ENCODE results near the gene MAD2L1. TPM values are rescaled to one million over a fixed set of nuclear protein-coding genes. Genes with fewer than 3 reads are reported as not detected.
"Not testable (repeated sequence)": the region's sequence is repeated elsewhere in the genome, so short reads cannot be mapped to it uniquely, and the experiment has no call there.

Gene MAD2L1
- total RNA-seq, 4 donors from 2014 or later: 1.8 to 20.3 (median 13.1) TPM

DNA sequence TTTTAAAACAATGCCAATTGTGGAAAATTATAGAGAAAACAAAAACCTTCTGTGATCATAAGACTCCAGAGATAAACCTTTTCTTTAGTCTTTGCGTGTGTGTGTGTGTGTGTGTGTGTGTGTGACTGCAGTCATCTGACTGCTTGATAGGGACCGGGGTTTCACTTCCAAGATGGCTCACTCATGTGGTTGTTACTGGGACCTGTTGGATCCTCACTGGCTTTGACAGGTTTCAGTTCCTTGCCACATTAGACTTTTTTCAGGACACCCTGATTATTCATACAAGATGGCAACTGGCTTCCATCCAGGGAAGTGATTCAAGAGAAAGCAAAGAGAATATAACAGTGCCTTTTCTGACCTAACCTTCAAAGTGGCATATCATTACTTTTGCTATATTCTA is 21.9 kb upstream of the MAD2L1 start:
- no peak for TF ChIP-seq CTCF (IDR thresholded peaks at IDR 0.05)
- no peak for TF ChIP-seq POLR2A (IDR thresholded peaks at IDR 0.05)
- Histone ChIP-seq H3K4me3 (no peak overlapping the region), H3K4me1 (no peaks in the 10 kb centered on the region), H3K36me3 (no peaks in the 10 kb centered on the region), H3K27me3 (no peaks in the 10 kb centered on the region), H3K9me3 (no peaks in the 10 kb centered on the region), H3K27ac (no peak overlapping the region)
- WGBS, 2 donors: 75 to 90% methylated on average over 2 of the region's 2 CpGs
- no peak for DNase-seq
- intact Hi-C loops (cut with DNase I): no loop called here

DNA sequence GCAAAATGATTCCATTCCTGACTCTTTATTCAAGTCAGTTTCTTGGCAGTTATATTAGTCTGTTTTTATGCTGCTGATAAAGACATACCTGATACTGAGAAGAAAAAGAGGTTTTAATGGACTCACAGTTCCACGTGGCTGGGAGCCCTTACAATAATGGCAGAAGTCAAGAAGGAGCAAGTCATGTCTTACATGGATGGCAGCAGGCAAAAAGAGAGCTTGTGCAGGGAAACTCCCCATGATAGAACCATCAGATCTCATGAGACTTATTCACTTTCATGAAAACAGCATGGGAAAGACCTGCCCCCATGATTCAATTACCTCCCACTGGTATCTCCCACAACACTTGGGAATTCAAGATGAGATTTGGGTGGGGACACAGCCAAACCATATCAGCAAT is 21.4 kb upstream of the MAD2L1 start:
- 50% methylated on average over 1 of the region's 1 CpG for WGBS, 2 donors
- H3K4me3 ChIP-seq; H3K27ac ChIP-seq; H3K36me3 ChIP-seq; H3K27me3 ChIP-seq; H3K9me3 ChIP-seq; intact Hi-C loops (cut with DNase I); DNase-seq; H3K4me1 ChIP-seq: not testable (repeated sequence)

- H3K4me1 ChIP-seq: no peaks in the 10 kb centered on the region
- H3K36me3 ChIP-seq: no peaks in the 10 kb centered on the region
- no peaks in the 10 kb centered on the region for H3K27me3 ChIP-seq
- intact Hi-C loops (cut with DNase I): no loop called here
- TF ChIP-seq CTCF (IDR thresholded peaks at IDR 0.05) (no peak), POLR2A (IDR thresholded peaks at IDR 0.05) (no peak)
- H3K9me3 ChIP-seq: no peaks in the 10 kb centered on the region
- H3K27ac ChIP-seq: no peak overlapping the region
- no peak for DNase-seq
- H3K4me3 ChIP-seq: no peak overlapping the region
Measured at GRCh38 chr4:120085705-120086104, 19.1 kb upstream of the MAD2L1 start.

- H3K27me3 ChIP-seq: no peaks in the 10 kb centered on the region
- H3K4me3 ChIP-seq: no peak overlapping the region
- no peak overlapping the region for H3K27ac ChIP-seq
- H3K36me3 ChIP-seq: no peaks in the 10 kb centered on the region
- intact Hi-C loops (cut with DNase I): no loop called here
- H3K4me1 ChIP-seq: no peaks in the 10 kb centered on the region
- no peaks in the 10 kb centered on the region for H3K9me3 ChIP-seq
- DNase-seq: no peak
- TF ChIP-seq CTCF (IDR thresholded peaks at IDR 0.05) (no peak), POLR2A (IDR thresholded peaks at IDR 0.05) (no peak)
Measured at GRCh38 chr4:120084327-120084726, 17.7 kb upstream of the MAD2L1 start.

- no peak overlapping the region for H3K27ac ChIP-seq
- no peaks in the 10 kb centered on the region for H3K27me3 ChIP-seq
- H3K4me1 ChIP-seq: no peaks in the 10 kb centered on the region
- no peak for TF ChIP-seq CTCF (IDR thresholded peaks at IDR 0.05)
- TF ChIP-seq POLR2A (IDR thresholded peaks at IDR 0.05): no peak
- WGBS, 2 donors: 86 to 87% methylated on average over 2 of the region's 2 CpGs
- no peak overlapping the region for H3K4me3 ChIP-seq
- intact Hi-C loops (cut with DNase I): no loop called here
- DNase-seq: no peak
- H3K9me3 ChIP-seq: no peaks in the 10 kb centered on the region
- no peaks in the 10 kb centered on the region for H3K36me3 ChIP-seq
Measured at GRCh38 chr4:120083152-120083551, 16.5 kb upstream of the MAD2L1 start.

DNA sequence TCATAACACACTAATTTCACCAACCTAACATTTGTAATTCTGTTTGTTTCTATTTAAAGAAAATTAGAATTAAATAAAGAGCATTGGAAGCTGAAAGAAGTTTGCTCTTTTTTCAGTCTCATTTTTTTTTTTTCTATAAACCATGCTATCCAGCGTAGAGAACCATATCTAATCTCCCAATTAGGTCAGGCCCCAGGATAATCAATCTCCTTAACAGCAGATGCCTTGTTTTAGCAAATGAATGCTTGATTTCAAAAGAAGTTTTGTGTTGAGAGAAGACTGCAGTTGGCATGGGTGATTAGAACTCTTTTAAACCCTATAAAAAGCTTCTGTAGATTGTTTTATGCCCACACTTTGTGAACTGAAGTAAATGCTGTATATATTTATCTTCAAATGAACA is 15.6 kb upstream of the MAD2L1 start:
- TF ChIP-seq CTCF (IDR thresholded peaks at IDR 0.05) (no peak), POLR2A (IDR thresholded peaks at IDR 0.05) (no peak)
- no peak overlapping the region for H3K4me3 ChIP-seq
- no peaks in the 10 kb centered on the region for H3K27me3 ChIP-seq
- no peaks in the 10 kb centered on the region for H3K36me3 ChIP-seq
- no peak overlapping the region for H3K27ac ChIP-seq
- WGBS, 2 donors: 84 to 90% methylated on average over 1 of the region's 1 CpG
- H3K9me3 ChIP-seq: no peaks in the 10 kb centered on the region
- intact Hi-C loops (cut with DNase I): no loop called here
- DNase-seq: no peak
- H3K4me1 ChIP-seq: no peaks in the 10 kb centered on the region

Data from esophagus squamous epithelium (tissue), 5 donors.